OCI-LY3 (cell line): ENCODE data around the gene ZNF530.

Experiments used
- EZH2phosphoT487 ChIP-seq: fragments of 200-600 bp; shearing (Covaris generic); IDR thresholded peaks from 2 replicates; pipeline ENCODE4 v1.6.1; 2018; ENCODE audit warnings: antibody characterized with exemption, mixed run types, low read depth
- TF ChIP-seq, protein P1 (sequence below): fragments of 200-600, 300-600 bp; sonication (generic); IDR thresholded peaks from 2 replicates; pipeline ENCODE4 v1.5.1; 2014; ENCODE audit warnings: antibody characterized with exemption, low read length, low read depth

DNA sequence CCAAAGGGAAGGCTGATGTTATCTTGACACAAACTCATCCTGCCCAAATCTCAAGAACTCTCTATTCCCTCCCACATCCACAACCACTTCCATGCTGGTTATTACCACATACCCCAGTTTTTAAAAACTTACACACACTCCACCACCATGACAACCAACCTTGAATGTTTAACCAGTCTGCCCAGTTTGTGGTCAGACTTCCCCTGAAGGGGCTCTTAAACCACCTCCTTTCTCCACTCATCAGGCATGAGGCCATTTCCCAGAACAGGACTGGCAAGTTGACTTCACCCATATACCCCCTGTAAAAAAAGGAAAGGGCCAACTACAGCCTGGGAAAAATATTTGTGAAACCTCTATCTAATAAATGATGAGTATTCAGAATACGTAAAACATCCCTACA, 56.7 kb downstream of the ZNF530 start:
- TF ChIP-seq, protein P1, sequence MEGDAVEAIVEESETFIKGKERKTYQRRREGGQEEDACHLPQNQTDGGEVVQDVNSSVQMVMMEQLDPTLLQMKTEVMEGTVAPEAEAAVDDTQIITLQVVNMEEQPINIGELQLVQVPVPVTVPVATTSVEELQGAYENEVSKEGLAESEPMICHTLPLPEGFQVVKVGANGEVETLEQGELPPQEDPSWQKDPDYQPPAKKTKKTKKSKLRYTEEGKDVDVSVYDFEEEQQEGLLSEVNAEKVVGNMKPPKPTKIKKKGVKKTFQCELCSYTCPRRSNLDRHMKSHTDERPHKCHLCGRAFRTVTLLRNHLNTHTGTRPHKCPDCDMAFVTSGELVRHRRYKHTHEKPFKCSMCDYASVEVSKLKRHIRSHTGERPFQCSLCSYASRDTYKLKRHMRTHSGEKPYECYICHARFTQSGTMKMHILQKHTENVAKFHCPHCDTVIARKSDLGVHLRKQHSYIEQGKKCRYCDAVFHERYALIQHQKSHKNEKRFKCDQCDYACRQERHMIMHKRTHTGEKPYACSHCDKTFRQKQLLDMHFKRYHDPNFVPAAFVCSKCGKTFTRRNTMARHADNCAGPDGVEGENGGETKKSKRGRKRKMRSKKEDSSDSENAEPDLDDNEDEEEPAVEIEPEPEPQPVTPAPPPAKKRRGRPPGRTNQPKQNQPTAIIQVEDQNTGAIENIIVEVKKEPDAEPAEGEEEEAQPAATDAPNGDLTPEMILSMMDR = no peak
- TF ChIP-seq EZH2phosphoT487 = no peak
